GM23338 (cell line): ENCODE data around the gene PCDHA2. TPM values are rescaled to one million over a fixed set of nuclear protein-coding genes. Genes with fewer than 3 reads are reported as not detected.
"Not testable (repeated sequence)": the region's sequence is repeated elsewhere in the genome, so short reads cannot be mapped to it uniquely, and the experiment has no call there.

Experiments
- ATAC-seq: fragments of 200-7000 bp; cut with Tn5 transposase; 3 replicates; pipeline ENCODE4 v1.9.1; 2020
- DNase-seq: peaks from one replicate; pipeline ENCODE4 v3.0.0-alpha.2; 2015; ENCODE audit warnings: low spot score
- H2AFZ ChIP-seq: fragments of 200-600 bp; sonication (generic); 2 replicates; pipeline ENCODE4 v1.8.0; 2016; ENCODE audit warnings: antibody characterized with exemption, mild to moderate bottlenecking, moderate library complexity
- H3F3A ChIP-seq: fragments of 200-600 bp; sonication (generic); replicated peaks from 2 replicates; pipeline ENCODE4 v1.8.0; 2017; ENCODE audit warnings: antibody characterized with exemption, mixed run types, low read depth
- H3K27ac ChIP-seq: fragments of 200-600 bp; sonication (generic); 2 replicates; pipeline ENCODE4 v1.6.1; 2016; ENCODE audit warnings: low read depth
- H3K27me3 ChIP-seq: fragments of 200-600 bp; sonication (generic); 2 replicates; pipeline ENCODE4 v1.8.0; 2016; ENCODE audit warnings: mild to moderate bottlenecking, mixed run types, moderate library complexity; ENCODE audit not compliant: insufficient read depth
- H3K36me3 ChIP-seq: fragments of 200-600 bp; sonication (generic); 2 replicates; pipeline ENCODE4 v1.8.0; 2016; ENCODE audit warnings: mild to moderate bottlenecking; ENCODE audit not compliant: insufficient read depth
- H3K4me1 ChIP-seq: fragments of 200-600 bp; sonication (generic); 2 replicates; pipeline ENCODE4 v1.8.0; 2016; ENCODE audit warnings: mild to moderate bottlenecking, moderate library complexity; ENCODE audit not compliant: insufficient read depth
- H3K4me2 ChIP-seq: fragments of 200-600 bp; sonication (generic); 2 replicates; pipeline ENCODE4 v1.7.1; 2017; ENCODE audit warnings: mixed run types
- H3K4me3 ChIP-seq: fragments of 200-600 bp; sonication (generic); 2 replicates; pipeline ENCODE4 v1.6.1; 2016; ENCODE audit warnings: mixed run types
- H3K79me2 ChIP-seq: fragments of 200-600 bp; sonication (generic); replicated peaks from 2 replicates; pipeline ENCODE4 v1.8.0; 2017; ENCODE audit warnings: mild to moderate bottlenecking; ENCODE audit not compliant: insufficient read depth
- H3K9me2 ChIP-seq: fragments of 200-600 bp; sonication (generic); 2 replicates; pipeline ENCODE4 v1.8.0; 2017; ENCODE audit not compliant: insufficient read depth
- H4K20me1 ChIP-seq: fragments of 200-600 bp; sonication (generic); replicated peaks from 2 replicates; pipeline ENCODE4 v1.8.0; 2017; ENCODE audit warnings: mild to moderate bottlenecking; ENCODE audit not compliant: insufficient read depth
- H3K27ac Mint-ChIP-seq: 2 replicates; pipeline ENCODE4 v1.8.0; 2020; ENCODE audit warnings: inconsistent platforms, mild to moderate bottlenecking, moderate library complexity, mixed read lengths
- H3K27me3 Mint-ChIP-seq: 3 replicates; pipeline ENCODE4 v1.8.0; 2022; ENCODE audit warnings: low read depth, mild to moderate bottlenecking, moderate library complexity, mixed read lengths, inconsistent platforms; ENCODE audit not compliant: insufficient read depth, poor library complexity
- H3K36me3 Mint-ChIP-seq: 3 replicates; pipeline ENCODE4 v1.8.0; 2021; ENCODE audit warnings: low read depth, mild to moderate bottlenecking, inconsistent platforms, moderate library complexity, mixed read lengths
- H3K4me1 Mint-ChIP-seq: 3 replicates; pipeline ENCODE4 v1.8.0; 2020; ENCODE audit warnings: mild to moderate bottlenecking, inconsistent platforms, mixed read lengths
- H3K4me3 Mint-ChIP-seq: 3 replicates; pipeline ENCODE4 v1.8.0; 2021; ENCODE audit warnings: moderate library complexity, mild to moderate bottlenecking, inconsistent platforms, mixed read lengths
- H3K9me3 Mint-ChIP-seq: 3 replicates; pipeline ENCODE4 v1.8.0; 2020; ENCODE audit warnings: moderate library complexity, mild to moderate bottlenecking, inconsistent platforms, mixed read lengths
- CTCF ChIP-seq, 2 experiments: fragments of 200-600 bp in 1 of 2; sonication (generic) in 1 of 2; conservative IDR thresholded peaks; 2 replicates each; pipeline versions ENCODE4 v1.5.1 to v1.6.1; 2016 to 2017; ENCODE audit warnings: antibody characterized with exemption in 2 of 2, low read depth in 2 of 2, mild to moderate bottlenecking in 2 of 2, moderate library complexity in 1 of 2
- ETS1 ChIP-seq: IDR thresholded peaks from 2 replicates; pipeline ENCODE4 v1.6.1; 2016; ENCODE audit warnings: antibody characterized with exemption
- EZH2phosphoT487 ChIP-seq: fragments of 200-600 bp; sonication (generic); IDR thresholded peaks from one replicate; pipeline ENCODE4 v1.8.1; 2018; ENCODE audit warnings: antibody characterized with exemption; ENCODE audit not compliant: unreplicated experiment
- JUNB ChIP-seq: IDR thresholded peaks from one replicate; pipeline ENCODE4 v1.6.1; 2016; ENCODE audit warnings: antibody characterized with exemption; ENCODE audit not compliant: unreplicated experiment
- NANOG ChIP-seq: IDR thresholded peaks from 2 replicates; pipeline ENCODE4 v1.6.1; 2016; ENCODE audit warnings: antibody characterized with exemption, borderline replicate concordance
- POLR2AphosphoS5 ChIP-seq: IDR thresholded peaks from 2 replicates; pipeline ENCODE4 v1.6.1; 2016; ENCODE audit warnings: antibody characterized with exemption, low read depth
- REST ChIP-seq: IDR thresholded peaks from one replicate; pipeline ENCODE4 v1.6.1; 2018; ENCODE audit warnings: antibody characterized with exemption; ENCODE audit not compliant: unreplicated experiment
- STAT1 ChIP-seq: IDR thresholded peaks from one replicate; pipeline ENCODE4 v1.6.1; 2016; ENCODE audit warnings: antibody characterized with exemption; ENCODE audit not compliant: unreplicated experiment
- ZNF114 ChIP-seq: fragments of 250-450 bp; sonication (Bioruptor Pico); IDR thresholded peaks from 2 replicates; pipeline ENCODE4 v1.5.0; 2020; ENCODE audit warnings: mild to moderate bottlenecking, moderate library complexity
- ZNF331 ChIP-seq: fragments of 250-450 bp; sonication (Bioruptor Pico); IDR thresholded peaks from 2 replicates; pipeline ENCODE4 v1.5.0; 2020; ENCODE audit warnings: low read depth, mild to moderate bottlenecking, moderate library complexity
- polyA plus RNA-seq: library from polyadenylated mRNA; unstranded; fragments of >200 nt; fragmentation: Nextera tagmentation; extraction: Ambion mirVana; gene quantifications from 2 replicates; pipeline ENCODE4 v1.2.1, GENCODE V29; 2016
- total RNA-seq: library from RNA; depleted of rRNA; stranded (reverse); fragments of >200 nt; shearing (Covaris generic); gene quantifications from 2 replicates; pipeline ENCODE4 v1.2.3, GENCODE V29; 2014

The PCDHA2 gene
- total and polyA plus RNA-seq, 2 experiments from 2014 or later: 0.99 to 2.2 TPM

- H3K36me3 Mint-ChIP-seq: peaks cover 23% of the 10 kb centered on the region
- H3K4me1 Mint-ChIP-seq, H3K79me2 ChIP-seq, H3K4me3 ChIP-seq, H3F3A ChIP-seq, H3K4me1 ChIP-seq, H3K4me2 ChIP-seq, H3K27ac Mint-ChIP-seq, H3K27me3 Mint-ChIP-seq, H3K27ac ChIP-seq, H4K20me1 ChIP-seq, DNase-seq, H3K4me3 Mint-ChIP-seq, ATAC-seq, H2AFZ ChIP-seq, H3K27me3 ChIP-seq, H3K36me3 ChIP-seq, H3K9me2 ChIP-seq: not testable (repeated sequence)
- peak; percentile 51 for TF ChIP-seq REST
- H3K9me3 Mint-ChIP-seq: peaks cover 66% of the 10 kb centered on the region
These were observed 7.2 kb upstream of the PCDHA2 start for GRCh38 chr5:140787422-140787821.

- H3K4me2 ChIP-seq, H4K20me1 ChIP-seq, ATAC-seq, DNase-seq, H3K4me3 Mint-ChIP-seq, H3K36me3 ChIP-seq, H3K79me2 ChIP-seq, H3K4me1 Mint-ChIP-seq, H2AFZ ChIP-seq, H3F3A ChIP-seq, H3K27me3 Mint-ChIP-seq, H3K27ac ChIP-seq, H3K27ac Mint-ChIP-seq, H3K27me3 ChIP-seq, H3K4me3 ChIP-seq, H3K4me1 ChIP-seq, H3K9me2 ChIP-seq: not testable (repeated sequence)
- H3K9me3 Mint-ChIP-seq: peaks cover 63% of the 10 kb centered on the region
- peaks cover 19% of the 10 kb centered on the region; the same call in 2 of the 3 replicates for H3K36me3 Mint-ChIP-seq
These were observed 6.7 kb upstream of the PCDHA2 start for GRCh38 chr5:140787849-140788504.

- Histone ChIP-seq H3K79me2 (no peaks in the 10 kb centered on the region), H2AFZ (no peak overlapping the region), H3K36me3 (no peaks in the 10 kb centered on the region), H3K4me3 (no peak overlapping the region), H3F3A (no peaks in the 10 kb centered on the region), H3K27ac (no peak overlapping the region), H3K4me2 (no peak overlapping the region), H3K9me2 (no peaks in the 10 kb centered on the region), H3K4me1 (no peaks in the 10 kb centered on the region), H3K27me3 (no peaks in the 10 kb centered on the region), H4K20me1 (no peaks in the 10 kb centered on the region)
- Mint-ChIP-seq H3K27me3 (no peaks in the 10 kb centered on the region), H3K4me1 (no peaks in the 10 kb centered on the region), H3K27ac (no peak overlapping the region), H3K4me3 (no peak overlapping the region), H3K9me3 (peaks cover 63% of the 10 kb centered on the region), H3K36me3 (peaks cover 27% of the 10 kb centered on the region; the same call in 2 of the 3 replicates)
- no peak for DNase-seq
- ATAC-seq: no peak
- no peak for TF ChIP-seq NANOG
- TF ChIP-seq CTCF (conservative IDR thresholded peaks at IDR 0.05; ENCODE audit: low read depth in 2 of 2): no peak
- TF ChIP-seq ZNF114 (CRISPR knock-in tag): no peak
- TF ChIP-seq ETS1: no peak
- TF ChIP-seq JUNB: no peak
- TF ChIP-seq POLR2AphosphoS5: no peak
- no peak for TF ChIP-seq ZNF331
- no peak for TF ChIP-seq EZH2phosphoT487
- TF ChIP-seq REST: no peak
- TF ChIP-seq STAT1: no peak
These were observed 3.6 kb upstream of the PCDHA2 start for GRCh38 chr5:140791089-140791488.
